HG03378 (cell line): ENCODE results near the gene ZEB1.
"Not testable (repeated sequence)": the region's sequence is repeated elsewhere in the genome, so short reads cannot be mapped to it uniquely, and the experiment has no call there.

Experiments
- ATAC-seq: cut with Tn5 transposase; IDR thresholded peaks from one replicate; pipeline ENCODE4 v1.9.1; 2021; ENCODE audit warnings: mild to moderate bottlenecking, moderate library complexity; ENCODE audit not compliant: unreplicated experiment

The ZEB1 gene

GRCh38 chr10:31317652-31318381 is 1.2 kb upstream of the ZEB1 start:
- ATAC-seq, result no peak

DNA sequence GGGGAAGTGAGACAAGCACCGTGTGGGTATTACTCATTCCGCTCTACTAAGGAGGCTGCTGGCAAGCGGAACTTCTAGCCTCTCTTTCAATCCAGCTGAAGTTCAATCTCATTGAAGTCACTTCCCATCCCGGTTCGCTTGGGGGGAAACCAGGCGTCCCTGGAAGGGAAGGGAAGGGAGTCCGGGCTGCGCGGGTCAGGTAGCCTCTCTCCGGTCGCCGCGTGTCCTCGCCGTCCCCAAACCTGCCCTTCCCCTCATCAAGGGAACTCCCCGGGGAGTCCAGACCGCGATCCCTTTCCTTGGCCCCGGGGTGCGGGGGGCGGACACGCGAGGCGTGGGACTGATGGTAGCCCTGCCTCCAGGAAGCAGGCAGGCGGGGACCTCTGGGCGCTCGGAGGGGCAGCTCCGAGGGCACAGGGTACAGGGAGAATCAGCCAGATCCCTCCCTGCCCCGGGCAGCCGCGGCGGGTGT is 598 bp upstream of the ZEB1 start:
- ATAC-seq, result peak; percentile 71

DNA sequence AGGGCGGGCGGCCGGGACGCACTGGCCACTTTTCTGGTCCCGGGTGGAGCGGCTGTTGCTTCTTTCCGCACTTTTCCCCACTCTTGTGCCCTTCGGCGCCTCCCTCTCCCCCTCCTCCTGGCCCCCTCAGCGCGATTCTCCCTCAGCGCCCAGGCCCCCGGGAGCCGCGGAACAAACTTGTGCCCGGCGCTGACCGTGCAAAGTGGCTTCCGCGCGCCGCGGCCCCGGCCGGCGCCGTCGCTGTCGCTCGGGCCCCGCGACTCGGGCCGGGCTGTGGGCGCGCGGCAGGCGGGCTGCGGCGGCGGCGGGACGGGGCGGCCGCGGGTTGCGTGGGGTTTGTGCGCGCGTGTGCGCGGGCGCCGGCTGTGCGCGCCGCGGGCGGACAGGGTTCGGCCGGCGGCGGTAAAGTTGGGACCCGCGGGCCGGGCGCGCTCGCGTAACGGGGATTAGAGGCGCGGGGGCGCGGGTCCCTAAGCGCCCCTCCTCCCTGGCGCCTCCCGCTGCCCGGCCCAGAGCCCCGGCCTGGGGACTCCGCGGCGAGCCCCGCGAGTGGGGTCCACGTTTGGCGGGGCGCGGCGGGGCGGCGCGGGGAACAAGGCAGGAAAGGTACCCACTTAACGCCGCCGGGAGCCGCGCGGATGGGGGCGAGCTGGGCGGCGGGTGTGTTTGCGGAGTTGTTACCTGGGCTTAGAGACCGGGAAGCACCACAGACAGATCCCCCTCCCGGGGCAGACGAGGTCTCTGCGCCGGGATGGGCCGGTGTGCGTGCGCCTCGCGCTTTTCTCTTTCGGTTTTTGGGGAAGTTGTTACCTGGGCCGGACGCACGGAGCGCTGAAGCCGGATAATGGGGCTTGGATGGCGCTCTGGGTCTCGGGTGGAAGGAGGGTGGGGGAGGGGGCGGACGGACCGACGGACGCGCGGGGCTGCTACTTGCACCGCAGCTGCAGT is 860 bp downstream of the ZEB1 start:
- ATAC-seq, result no peak

DNA sequence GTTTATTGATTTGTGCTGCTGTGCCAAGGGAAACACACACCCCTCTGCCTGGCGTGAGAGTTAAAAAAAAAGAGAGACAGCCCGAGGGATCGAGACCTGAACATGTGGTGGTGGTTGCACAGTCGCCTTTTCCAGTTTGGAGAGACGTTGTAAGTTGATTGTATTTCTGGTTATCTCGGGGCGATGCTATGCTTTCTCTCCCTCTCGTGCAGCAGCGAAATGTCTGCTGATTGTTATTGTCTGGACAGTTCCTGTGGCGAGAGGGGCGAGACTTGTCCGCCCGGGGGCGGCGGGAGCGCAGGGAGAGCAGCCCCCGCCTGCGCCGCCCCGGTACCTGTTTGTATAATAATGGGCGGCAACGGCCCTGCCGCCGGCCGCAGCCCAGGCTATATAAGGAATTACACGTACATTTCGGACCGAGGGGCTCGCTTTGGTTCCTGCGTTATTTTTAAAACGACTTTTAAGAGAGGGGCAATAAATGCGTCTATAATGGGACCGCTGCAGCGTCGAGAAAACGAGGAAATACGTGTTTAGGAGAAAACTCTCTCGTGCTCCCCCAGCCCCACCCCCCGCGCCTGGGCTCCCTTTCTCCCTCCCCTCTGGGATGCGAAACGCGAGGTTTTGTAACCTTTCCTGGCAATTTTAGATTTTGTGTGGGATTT is 1.7 kb downstream of the ZEB1 start:
- no peak for ATAC-seq

DNA sequence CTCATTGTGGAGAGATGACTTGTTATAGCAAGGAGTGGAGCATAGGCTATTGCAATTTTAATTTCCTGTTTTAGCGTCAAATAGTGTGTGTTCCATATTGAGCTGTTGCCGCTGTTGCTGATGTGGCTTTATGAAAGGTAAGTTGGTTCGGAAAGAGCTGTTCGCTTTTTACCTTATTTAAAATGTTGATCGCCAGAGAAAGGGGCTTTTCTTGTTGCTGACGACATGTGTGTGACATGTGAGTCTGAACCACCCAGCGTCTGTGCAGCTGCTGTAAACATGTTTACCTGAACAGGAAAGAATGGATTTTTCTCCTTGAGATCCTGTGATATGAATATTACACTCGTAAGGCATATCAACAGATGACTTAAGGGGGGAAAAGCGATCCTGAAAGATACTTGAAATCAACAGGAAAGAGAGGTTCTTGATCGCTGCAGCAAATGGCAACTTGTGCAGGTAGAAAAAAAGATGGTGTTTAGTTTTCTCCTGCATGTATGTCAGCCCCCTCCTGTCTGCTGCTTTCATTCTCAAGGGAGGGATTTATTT is 2.5 kb downstream of the ZEB1 start:
- ATAC-seq, result no peak

- no peak for ATAC-seq
Observed at GRCh38 chr10:31322647-31323046, 3.6 kb downstream of the ZEB1 start.

- no peak for ATAC-seq
Observed at GRCh38 chr10:31340343-31340742, 21.3 kb downstream of the ZEB1 start.

- no peak for ATAC-seq
Observed at GRCh38 chr10:31341552-31341951, 22.5 kb downstream of the ZEB1 start.

DNA sequence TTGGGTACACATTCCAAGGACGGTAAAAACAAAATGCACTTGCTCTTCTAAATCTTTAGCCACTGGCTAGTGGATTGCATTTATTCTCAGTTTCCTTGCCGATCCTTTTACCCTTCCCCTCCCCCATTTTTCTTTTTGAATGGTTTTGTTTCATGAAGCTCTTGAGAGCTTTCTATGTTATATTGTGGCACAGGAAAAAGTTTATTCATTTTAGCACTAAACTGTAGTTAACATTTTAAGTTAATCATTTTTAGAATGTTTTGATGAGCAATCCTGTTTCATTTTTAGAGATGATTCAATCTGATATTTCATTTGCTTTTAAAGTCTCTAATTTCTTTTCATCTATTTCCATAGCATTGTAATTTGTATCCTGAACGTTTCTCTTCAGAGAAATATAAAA is 24.0 kb downstream of the ZEB1 start:
- no peak for ATAC-seq

- no peak for ATAC-seq
Observed at GRCh38 chr10:31343551-31343950, 24.5 kb downstream of the ZEB1 start.

DNA sequence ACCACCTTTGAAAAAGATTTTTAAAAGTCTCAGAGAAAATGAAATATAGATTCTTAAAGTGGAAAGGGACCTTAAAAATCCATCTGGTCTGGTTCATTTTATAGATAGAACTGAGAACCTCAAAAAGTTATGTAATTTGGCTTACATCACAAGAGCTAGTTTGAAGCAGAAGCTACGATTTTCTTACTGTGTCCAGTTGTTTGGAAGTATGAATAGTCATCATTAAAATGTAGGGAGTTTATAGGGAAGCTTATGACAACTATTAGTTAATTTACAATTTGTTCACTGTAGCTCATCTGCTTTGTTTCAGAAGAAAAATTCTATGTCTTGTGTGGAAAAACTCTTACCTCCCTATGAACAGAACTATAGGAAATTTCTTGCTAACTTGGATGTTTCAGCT is 26.9 kb downstream of the ZEB1 start:
- no peak for ATAC-seq

DNA sequence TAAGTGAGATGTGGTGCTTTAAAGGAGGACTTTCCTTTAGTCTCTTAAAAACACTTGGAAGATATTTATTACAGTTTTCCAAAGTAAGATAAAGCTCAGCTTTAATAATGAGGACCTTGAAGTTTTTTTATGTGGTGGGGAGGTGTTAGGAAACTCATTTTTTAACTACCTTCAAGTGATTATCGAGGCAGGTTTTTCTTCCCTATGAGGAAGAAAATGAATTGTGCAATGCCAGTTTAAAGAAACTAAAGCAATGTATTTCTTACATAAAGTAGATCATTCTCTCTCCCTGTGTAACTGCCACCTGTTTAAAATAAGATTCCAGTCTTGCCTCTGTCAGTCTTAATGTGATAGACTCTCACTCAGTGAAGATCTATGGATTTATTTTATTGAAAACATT is 27.9 kb downstream of the ZEB1 start:
- no peak for ATAC-seq

GRCh38 chr10:31347705-31348104 is 28.7 kb downstream of the ZEB1 start:
- no peak for ATAC-seq

DNA sequence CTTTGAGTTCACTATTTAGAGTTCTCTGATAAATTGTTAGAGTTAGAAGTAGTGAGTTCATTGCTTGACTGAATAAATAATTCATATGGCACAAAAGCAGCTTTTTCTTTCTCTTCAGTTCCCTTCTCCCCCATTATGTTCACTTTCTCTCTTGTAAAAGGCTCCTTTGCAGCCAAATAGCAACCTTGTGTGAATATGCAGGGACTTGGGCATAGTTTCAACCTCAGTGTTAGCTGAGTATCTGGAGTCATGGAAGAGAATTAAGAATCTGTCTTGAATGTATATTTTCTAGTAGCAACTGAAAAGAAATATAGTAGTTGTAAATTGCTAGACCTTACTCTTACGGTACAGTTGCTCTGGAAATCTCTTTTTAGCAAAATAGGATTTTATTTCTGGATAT is 31.9 kb downstream of the ZEB1 start:
- ATAC-seq, result no peak

GRCh38 chr10:31352436-31353226 is 33.6 kb downstream of the ZEB1 start:
- no peak for ATAC-seq

- ATAC-seq, result peak; percentile 91
Observed at GRCh38 chr10:31353574-31353973, 34.6 kb downstream of the ZEB1 start.

- no peak for ATAC-seq
Observed at GRCh38 chr10:31358688-31359330, 39.8 kb downstream of the ZEB1 start.

GRCh38 chr10:31359979-31360378 is 41.0 kb downstream of the ZEB1 start:
- no peak for ATAC-seq

- not testable (repeated sequence) for ATAC-seq
Observed at GRCh38 chr10:31361475-31361874, 42.5 kb downstream of the ZEB1 start.
